Endothelial cell of umbilical vein (primary cell): ENCODE data around the gene CLCA4. TPM values are rescaled to one million over a fixed set of nuclear protein-coding genes. Genes with fewer than 3 reads are reported as not detected.

ENCODE experiments used
- BruUV-seq: library from RNA; stranded (reverse); fragments of 400-500 nt; replicated peaks from 2 replicates; lab custom pipeline; 2021; lab: Mats Ljungman, UMichigan
- CTCF ChIA-PET: fragments of 300-600, 350-600 bp; sonication (Branson Sonifier 250); formaldehyde crosslinking; loops from one replicate; lab custom pipeline; 2021; ENCODE audit warnings: antibody characterized with exemption, inconsistent platforms; lab: Charles Lee
- POLR2A ChIA-PET: fragments of 300-600, 350-600 bp; sonication (Branson Sonifier 250); formaldehyde crosslinking; loops from one replicate; lab custom pipeline; 2021; ENCODE audit warnings: antibody characterized with exemption, inconsistent platforms; lab: Charles Lee
- DNase-seq: peaks from one replicate; pipeline ENCODE4 v3.0.0-alpha.2; 2011; ENCODE audit warnings: low read depth, low spot score
- FAIRE-seq: peaks from 2 replicates; lab custom pipeline; 2011; peaks lifted over from hg19 to GRCh38; lab: Jason Lieb, UNC
- H2AFZ ChIP-seq: 2 replicates; pipeline ENCODE4 v1.6.0; 2012; ENCODE audit warnings: low read depth, low read length, control low read depth, inconsistent platforms
- H3K27ac ChIP-seq: 2 replicates; pipeline ENCODE4 v1.5.1; 2011; ENCODE audit warnings: low read depth, mild to moderate bottlenecking, control low read depth, low read length, moderate library complexity; ENCODE audit not compliant: insufficient read depth
- H3K27me3 ChIP-seq, 2 experiments: 2 replicates each; pipeline versions ENCODE4 v1.6.0 to v1.6.1; 2011; ENCODE audit warnings: low read length in 2 of 2, mixed read lengths in 1 of 2; ENCODE audit not compliant: control insufficient read depth in 2 of 2, insufficient read depth in 2 of 2
- H3K36me3 ChIP-seq, 2 experiments: 2 replicates in 1 of 2; 3 replicates in 1 of 2; pipeline ENCODE4 v1.5.1; 2011; ENCODE audit warnings: low read length in 2 of 2, mild to moderate bottlenecking in 1 of 2, moderate library complexity in 1 of 2; ENCODE audit not compliant: control insufficient read depth in 2 of 2, insufficient read depth in 2 of 2; ENCODE audit errors: extremely low read depth in 1 of 2
- H3K4me1 ChIP-seq: 3 replicates; pipeline ENCODE4 v1.5.1; 2011; ENCODE audit warnings: mild to moderate bottlenecking, low read length; ENCODE audit not compliant: control insufficient read depth, insufficient read depth; ENCODE audit errors: extremely low read depth
- H3K4me2 ChIP-seq: 2 replicates; pipeline ENCODE4 v1.6.1; 2011; ENCODE audit warnings: low read length, control low read depth, mixed read lengths; ENCODE audit not compliant: insufficient read depth
- H3K4me3 ChIP-seq, 3 experiments: fragments of 200-600 bp in 1 of 3; sonication (generic), shearing (Covaris generic) in 1 of 3; replicated peaks in 1 of 3; 2 replicates each; pipeline ENCODE4 v1.5.1; 2011 to 2016; ENCODE audit warnings: control low read depth in 3 of 3, low read length in 3 of 3, mild to moderate bottlenecking in 2 of 3, inconsistent platforms in 1 of 3, low read depth in 1 of 3, moderate library complexity in 1 of 3; ENCODE audit not compliant: insufficient read depth in 1 of 3
- H3K79me2 ChIP-seq: 2 replicates; pipeline ENCODE4 v1.6.0; 2012; ENCODE audit warnings: low read length, inconsistent platforms; ENCODE audit not compliant: control insufficient read depth, insufficient read depth
- H3K9ac ChIP-seq: replicated peaks from 2 replicates; pipeline ENCODE3; 2011; ENCODE audit warnings: low read length, control low read depth; ENCODE audit not compliant: insufficient read depth; ENCODE audit errors: extremely low read depth
- H3K9me1 ChIP-seq: replicated peaks from 3 replicates; pipeline ENCODE4 v1.6.0; 2011; ENCODE audit warnings: mild to moderate bottlenecking, low read length; ENCODE audit not compliant: control insufficient read depth, insufficient read depth; ENCODE audit errors: extremely low read depth
- H3K9me3 ChIP-seq: replicated peaks from 2 replicates; pipeline ENCODE4 v1.5.1; 2012; ENCODE audit warnings: low read length, inconsistent platforms; ENCODE audit not compliant: control insufficient read depth, insufficient read depth
- H4K20me1 ChIP-seq: replicated peaks from 2 replicates; pipeline ENCODE3; 2011; ENCODE audit warnings: mild to moderate bottlenecking, low read length; ENCODE audit not compliant: control insufficient read depth, insufficient read depth; ENCODE audit errors: extremely low read depth
- EZH2 ChIP-seq: IDR thresholded peaks from 2 replicates; pipeline ENCODE4 v1.6.1; 2012; ENCODE audit warnings: borderline replicate concordance, low read depth, mild to moderate bottlenecking, moderate library complexity, low read length, inconsistent platforms; ENCODE audit not compliant: severe bottlenecking
- FOS ChIP-seq: IDR thresholded peaks from 2 replicates; pipeline ENCODE4 v1.6.1; 2011; ENCODE audit warnings: mild to moderate bottlenecking, low read length, moderate library complexity, borderline replicate concordance; ENCODE audit not compliant: insufficient read depth
- GATA2 ChIP-seq: IDR thresholded peaks from 2 replicates; pipeline ENCODE4 v1.7.0; 2011; ENCODE audit warnings: low read depth, mild to moderate bottlenecking, moderate library complexity, mixed read lengths, low read length; ENCODE audit not compliant: insufficient read length, insufficient read depth
- JUN ChIP-seq: IDR thresholded peaks from 2 replicates; pipeline ENCODE4 v1.6.1; 2011; ENCODE audit warnings: borderline replicate concordance, low read depth; ENCODE audit not compliant: insufficient read length, insufficient read depth
- MYC ChIP-seq: IDR thresholded peaks from one replicate; pipeline ENCODE4 v1.6.1; 2011; ENCODE audit warnings: mild to moderate bottlenecking, low read depth, low read length
- POLR2A ChIP-seq: IDR thresholded peaks from 2 replicates; pipeline ENCODE4 v1.6.1; 2012; ENCODE audit warnings: low read depth, mild to moderate bottlenecking, control low read depth, low read length
- POLR2AphosphoS5 ChIP-seq: IDR thresholded peaks from 2 replicates; pipeline ENCODE4 v1.6.1; 2012; ENCODE audit warnings: low read depth, mild to moderate bottlenecking, control low read depth, low read length, moderate library complexity; ENCODE audit not compliant: insufficient read depth
- dilution Hi-C: fragments of 300-500 bp; cut with MboI; formaldehyde crosslinking; loops from one replicate; pipeline ENCODE4 v1.15.0; 2019; ENCODE audit warnings: low sequenced_read_pairs; ENCODE audit not compliant: extremely low pct_ligation_motif_present
- intact Hi-C: fragments of 100-400 bp; cut with micrococcal nuclease; formaldehyde crosslinking; loops from one replicate; pipeline ENCODE4 v1.10.0; 2022
- polyA plus RNA-seq, 4 experiments: library from polyadenylated mRNA; depleted of rRNA in 3 of 4; stranded (reverse) in 3 of 4; unstranded in 1 of 4; fragments of >200 nt; gene quantifications; 2 replicates each; pipeline versions ENCODE4 v1.2.1 to v1.2.3, GENCODE V29; 2011 to 2012; ENCODE audit warnings: missing spikeins in 1 of 4
- total RNA-seq: library from RNA; stranded (reverse); gene quantifications from 2 replicates; pipeline ENCODE4 v1.2.3, GENCODE V29; 2021
- TF ChIP-seq, protein P1 (sequence below), 2 donors: IDR thresholded peaks; 1 replicate in 1 of 2; 2 replicates in 1 of 2; pipeline ENCODE4 v1.5.1; 2011; ENCODE audit warnings: low read length in 2 of 2, mild to moderate bottlenecking in 2 of 2, moderate library complexity in 2 of 2, control low read depth in 1 of 2, inconsistent platforms in 1 of 2, low read depth in 1 of 2; ENCODE audit not compliant: insufficient read depth in 1 of 2; ENCODE audit errors: extremely low read depth in 1 of 2
- TF ChIP-seq, protein P2 (sequence below): IDR thresholded peaks from 2 replicates; pipeline ENCODE4 v1.6.1; 2011; ENCODE audit not compliant: insufficient read depth, insufficient read length

The CLCA4 gene
- total and polyA plus RNA-seq, 2 donors (not counting 3 experiments of a cell fraction or from before 2014, with no cell fraction given) = not detected

DNA sequence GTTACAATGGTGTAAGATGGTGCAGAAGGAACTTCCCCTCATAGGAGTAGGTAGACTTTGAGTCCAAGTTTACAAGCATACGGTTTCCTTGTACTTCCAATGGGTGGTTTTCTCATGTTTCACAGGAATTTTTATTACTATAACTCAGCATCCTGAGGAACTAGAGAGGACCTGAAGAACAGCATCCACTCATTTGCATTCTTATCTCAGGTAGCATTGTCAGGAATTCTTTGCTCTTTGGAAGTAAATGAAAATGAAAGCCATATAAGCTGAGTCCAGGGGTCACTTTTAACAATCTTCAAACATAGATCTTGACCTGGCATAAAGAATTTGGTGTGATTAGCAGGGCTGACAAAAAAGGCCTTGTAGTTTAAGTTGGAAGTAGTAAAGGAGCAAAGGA, 34.4 kb downstream of the CLCA4 start:
- Histone ChIP-seq H3K27me3 (peaks cover 7 to 17% of the 10 kb centered on the region in 2 experiments), H3K27ac (no peak overlapping the region), H3K4me1 (no peaks in the 10 kb centered on the region), H4K20me1 (no peaks in the 10 kb centered on the region), H3K9me3 (no peaks in the 10 kb centered on the region), H3K4me3 (no peak overlapping the region), H3K4me2 (no peak overlapping the region), H3K36me3 (no peaks in the 10 kb centered on the region), H3K9me1 (no peaks in the 10 kb centered on the region), H3K9ac (no peak overlapping the region), H2AFZ (no peak overlapping the region), H3K79me2 (no peaks in the 10 kb centered on the region)
- intact Hi-C loops (no loop called here), dilution Hi-C loops (no loop called here)
- ChIA-PET POLR2A (no interaction called here), CTCF (no interaction called here)
- DNase-seq (no peak), FAIRE-seq (no peak)
- TF ChIP-seq JUN (no peak), MYC (no peak), POLR2AphosphoS5 (no peak), EZH2 (no peak), FOS (no peak), GATA2 (no peak), POLR2A (no peak)
- TF ChIP-seq, protein P1, sequence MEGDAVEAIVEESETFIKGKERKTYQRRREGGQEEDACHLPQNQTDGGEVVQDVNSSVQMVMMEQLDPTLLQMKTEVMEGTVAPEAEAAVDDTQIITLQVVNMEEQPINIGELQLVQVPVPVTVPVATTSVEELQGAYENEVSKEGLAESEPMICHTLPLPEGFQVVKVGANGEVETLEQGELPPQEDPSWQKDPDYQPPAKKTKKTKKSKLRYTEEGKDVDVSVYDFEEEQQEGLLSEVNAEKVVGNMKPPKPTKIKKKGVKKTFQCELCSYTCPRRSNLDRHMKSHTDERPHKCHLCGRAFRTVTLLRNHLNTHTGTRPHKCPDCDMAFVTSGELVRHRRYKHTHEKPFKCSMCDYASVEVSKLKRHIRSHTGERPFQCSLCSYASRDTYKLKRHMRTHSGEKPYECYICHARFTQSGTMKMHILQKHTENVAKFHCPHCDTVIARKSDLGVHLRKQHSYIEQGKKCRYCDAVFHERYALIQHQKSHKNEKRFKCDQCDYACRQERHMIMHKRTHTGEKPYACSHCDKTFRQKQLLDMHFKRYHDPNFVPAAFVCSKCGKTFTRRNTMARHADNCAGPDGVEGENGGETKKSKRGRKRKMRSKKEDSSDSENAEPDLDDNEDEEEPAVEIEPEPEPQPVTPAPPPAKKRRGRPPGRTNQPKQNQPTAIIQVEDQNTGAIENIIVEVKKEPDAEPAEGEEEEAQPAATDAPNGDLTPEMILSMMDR (IDR thresholded peaks at IDR 0.05; ENCODE audit: extremely low read depth in 1 of 2, insufficient read depth in 1 of 2, low read depth in 1 of 2, low read length in 2 of 2) = no peak
- TF ChIP-seq, protein P2, sequence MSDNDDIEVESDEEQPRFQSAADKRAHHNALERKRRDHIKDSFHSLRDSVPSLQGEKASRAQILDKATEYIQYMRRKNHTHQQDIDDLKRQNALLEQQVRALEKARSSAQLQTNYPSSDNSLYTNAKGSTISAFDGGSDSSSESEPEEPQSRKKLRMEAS = no peak
- no TSS peak for BruUV-seq
